ENCODE measurements around the gene TMEM163. TPM values are rescaled to one million over a fixed set of nuclear protein-coding genes. Genes with fewer than 3 reads are reported as not detected.

TMEM163 gene
- total RNA-seq, 1 experiment from 2014 or later = 4.1 TPM

GRCh38 chr2:134449157-134449556 is 269.6 kb downstream of the TMEM163 start:
- Histone ChIP-seq H3K9me3 (no peaks in the 10 kb centered on the region), H3K36me3 (ENCODE audit: control insufficient read depth, insufficient read depth, low read length) (peaks cover 1% of the 10 kb centered on the region), H3K4me3 (ENCODE audit: low read depth, low read length) (no peak overlapping the region), H3K27me3 (replicated peaks; ENCODE audit: control insufficient read depth, insufficient read depth, low read length) (no peaks in the 10 kb centered on the region), H3K4me1 (peaks cover 3% of the 10 kb centered on the region; the same call in 1 of the 2 replicates)
- H3K27me3 Mint-ChIP-seq (ENCODE audit: insufficient read depth, unreplicated experiment) = no peaks in the 10 kb centered on the region
- H3K4me1 Mint-ChIP-seq (ENCODE audit: low read depth, unreplicated experiment) = peaks cover 7% of the 10 kb centered on the region
- no peak overlapping the region for H3K27ac Mint-ChIP-seq (ENCODE audit: unreplicated experiment)
- intact Hi-C loops (cut with micrococcal nuclease; ENCODE audit: unreplicated experiment) = no loop called here
- H3K36me3 Mint-ChIP-seq (ENCODE audit: insufficient read depth, unreplicated experiment) = peaks cover 24% of the 10 kb centered on the region
- no TSS peak for BruUV-seq (replicated peaks)
- CTCF ChIA-PET = interaction anchor here (0.6 to 2.3 kb wide), 3 partner anchors 15 to 331 kb away, joined by 3 to 21 read pairs (median 7); no protein-coding TSS in a partner anchor
- no peak for DNase-seq
- TF ChIP-seq CTCF (IDR thresholded peaks at IDR 0.05; ENCODE audit: insufficient read depth in 1 of 2, low read depth in 1 of 2, low read length in 1 of 2, severe bottlenecking in 1 of 2, unreplicated experiment in 1 of 2) = no peak
- no peaks in the 10 kb centered on the region for H3K9me3 Mint-ChIP-seq (ENCODE audit: unreplicated experiment)
- POLR2A ChIA-PET = no interaction called here
- H3K4me3 Mint-ChIP-seq (ENCODE audit: unreplicated experiment) = no peak overlapping the region

- ChIA-PET POLR2A (no interaction called here), CTCF (interaction anchor here (0.6 kb wide), 1 partner anchor 153 kb away, joined by 3 read pairs; no protein-coding TSS in a partner anchor)
- BruUV-seq (replicated peaks) = no TSS peak
- intact Hi-C loops (cut with micrococcal nuclease; ENCODE audit: unreplicated experiment) = no loop called here
- H3K9me3 Mint-ChIP-seq (ENCODE audit: unreplicated experiment) = no peaks in the 10 kb centered on the region
- H3K9me3 ChIP-seq = no peaks in the 10 kb centered on the region
- peaks cover 24% of the 10 kb centered on the region for H3K36me3 Mint-ChIP-seq (ENCODE audit: insufficient read depth, unreplicated experiment)
- H3K27me3 ChIP-seq (replicated peaks; ENCODE audit: control insufficient read depth, insufficient read depth, low read length) = no peaks in the 10 kb centered on the region
- H3K36me3 ChIP-seq (ENCODE audit: control insufficient read depth, insufficient read depth, low read length) = peaks cover 1% of the 10 kb centered on the region
- no peak overlapping the region for H3K4me3 Mint-ChIP-seq (ENCODE audit: unreplicated experiment)
- peaks cover 7% of the 10 kb centered on the region for H3K4me1 Mint-ChIP-seq (ENCODE audit: low read depth, unreplicated experiment)
- H3K4me1 ChIP-seq = peaks cover 3% of the 10 kb centered on the region; the same call in 1 of the 2 replicates
- H3K27ac Mint-ChIP-seq (ENCODE audit: unreplicated experiment) = no peak overlapping the region
- H3K4me3 ChIP-seq (ENCODE audit: low read depth, low read length) = no peak overlapping the region
- no peak for DNase-seq
- no peaks in the 10 kb centered on the region for H3K27me3 Mint-ChIP-seq (ENCODE audit: insufficient read depth, unreplicated experiment)
- no peak for TF ChIP-seq CTCF (IDR thresholded peaks at IDR 0.05; ENCODE audit: insufficient read depth in 1 of 2, low read depth in 1 of 2, low read length in 1 of 2, severe bottlenecking in 1 of 2, unreplicated experiment in 1 of 2)
Measured at GRCh38 chr2:134448650-134449049, 270.1 kb downstream of the TMEM163 start.

GRCh38 chr2:134447669-134448068 is 271.1 kb downstream of the TMEM163 start:
- POLR2A ChIA-PET = no interaction called here
- no TSS peak for BruUV-seq (replicated peaks)
- H3K4me3 Mint-ChIP-seq (ENCODE audit: unreplicated experiment) = no peak overlapping the region

More at GRCh38 chr2:134447669-134448068, 271.1 kb downstream of the TMEM163 start:
- Mint-ChIP-seq H3K27me3 (ENCODE audit: insufficient read depth, unreplicated experiment) (no peaks in the 10 kb centered on the region), H3K4me1 (ENCODE audit: low read depth, unreplicated experiment) (peaks cover 7% of the 10 kb centered on the region), H3K36me3 (ENCODE audit: insufficient read depth, unreplicated experiment) (peaks cover 24% of the 10 kb centered on the region), H3K9me3 (ENCODE audit: unreplicated experiment) (no peaks in the 10 kb centered on the region), H3K27ac (ENCODE audit: unreplicated experiment) (no peak overlapping the region)
- Histone ChIP-seq H3K9me3 (no peaks in the 10 kb centered on the region), H3K4me1 (no peaks in the 10 kb centered on the region), H3K4me3 (ENCODE audit: low read depth, low read length) (no peak overlapping the region), H3K27me3 (replicated peaks; ENCODE audit: control insufficient read depth, insufficient read depth, low read length) (no peaks in the 10 kb centered on the region), H3K36me3 (ENCODE audit: control insufficient read depth, insufficient read depth, low read length) (peaks cover 1% of the 10 kb centered on the region)
- intact Hi-C loops (cut with micrococcal nuclease; ENCODE audit: unreplicated experiment) = no loop called here
- no peak for DNase-seq
- TF ChIP-seq CTCF (IDR thresholded peaks at IDR 0.05; ENCODE audit: insufficient read depth in 1 of 2, low read depth in 1 of 2, low read length in 1 of 2, severe bottlenecking in 1 of 2, unreplicated experiment in 1 of 2) = no peak
- CTCF ChIA-PET = no interaction called here

All from Caco-2 (cell line).